ENCODE data around the gene NRG3. TPM values are rescaled to one million over a fixed set of nuclear protein-coding genes. Genes with fewer than 3 reads are reported as not detected.

NRG3 gene
- total RNA-seq, 2 experiments from 2014 or later = not detected

DNA sequence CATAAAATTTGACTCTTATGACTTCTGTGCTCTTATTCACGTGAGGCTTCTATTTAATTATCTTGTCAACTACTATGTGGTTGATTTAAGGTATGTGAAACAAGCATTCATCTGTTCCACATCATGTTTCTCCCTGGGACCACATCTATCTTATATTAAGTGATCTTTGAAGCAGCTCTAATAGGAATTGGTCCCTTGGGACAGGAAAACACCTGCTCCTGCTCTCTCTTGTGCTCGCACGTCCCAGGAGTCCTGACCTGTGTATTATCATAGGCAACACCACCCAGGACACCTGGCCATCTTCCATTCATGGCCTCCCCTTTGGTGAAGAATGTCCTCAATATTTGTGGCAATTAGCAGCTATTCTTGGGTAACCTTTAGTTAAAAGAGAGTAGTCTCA lies 269.2 kb downstream of the NRG3 start:
- ChIA-PET POLR2A (no interaction called here), CTCF (no interaction called here)
- Mint-ChIP-seq H3K27me3 (no peaks in the 10 kb centered on the region), H3K4me1 (no peaks in the 10 kb centered on the region), H3K27ac (no peak overlapping the region), H3K4me3 (no peak overlapping the region), H3K36me3 (ENCODE audit: low read depth) (no peaks in the 10 kb centered on the region), H3K9me3 (ENCODE audit: low read depth) (peaks cover 3% of the 10 kb centered on the region)
- intact Hi-C loops (cut with DNase I, micrococcal nuclease) = no loop called here
- DNase-seq = no peak
- no peak for ATAC-seq

GRCh38 chr10:82148764-82149163 lies 273.8 kb downstream of the NRG3 start:
- ChIA-PET POLR2A (interaction anchor here (0.7 kb wide), 1 partner anchor 503 kb away, joined by 3 read pairs; no protein-coding TSS in a partner anchor), CTCF (no interaction called here)
- no peak for ATAC-seq
- peaks cover 4% of the 10 kb centered on the region for H3K9me3 Mint-ChIP-seq (ENCODE audit: low read depth)
- no peaks in the 10 kb centered on the region for H3K4me1 Mint-ChIP-seq
- intact Hi-C loops (cut with DNase I, micrococcal nuclease) = no loop called here
- H3K36me3 Mint-ChIP-seq (ENCODE audit: low read depth) = no peaks in the 10 kb centered on the region
- DNase-seq = no peak
- no peak overlapping the region for H3K27ac Mint-ChIP-seq
- H3K4me3 Mint-ChIP-seq = no peak overlapping the region
- H3K27me3 Mint-ChIP-seq = no peaks in the 10 kb centered on the region

GRCh38 chr10:82149674-82150073 lies 274.7 kb downstream of the NRG3 start:
- POLR2A ChIA-PET = no interaction called here
- CTCF ChIA-PET = no interaction called here
- peaks cover 4% of the 10 kb centered on the region for H3K9me3 Mint-ChIP-seq (ENCODE audit: low read depth)
- H3K36me3 Mint-ChIP-seq (ENCODE audit: low read depth) = no peaks in the 10 kb centered on the region
- DNase-seq = no peak
- no peak overlapping the region for H3K4me3 Mint-ChIP-seq
- ATAC-seq = no peak
- no peaks in the 10 kb centered on the region for H3K4me1 Mint-ChIP-seq
- intact Hi-C loops (cut with DNase I, micrococcal nuclease) = no loop called here
- no peaks in the 10 kb centered on the region for H3K27me3 Mint-ChIP-seq
- H3K27ac Mint-ChIP-seq = no peak overlapping the region

DNA sequence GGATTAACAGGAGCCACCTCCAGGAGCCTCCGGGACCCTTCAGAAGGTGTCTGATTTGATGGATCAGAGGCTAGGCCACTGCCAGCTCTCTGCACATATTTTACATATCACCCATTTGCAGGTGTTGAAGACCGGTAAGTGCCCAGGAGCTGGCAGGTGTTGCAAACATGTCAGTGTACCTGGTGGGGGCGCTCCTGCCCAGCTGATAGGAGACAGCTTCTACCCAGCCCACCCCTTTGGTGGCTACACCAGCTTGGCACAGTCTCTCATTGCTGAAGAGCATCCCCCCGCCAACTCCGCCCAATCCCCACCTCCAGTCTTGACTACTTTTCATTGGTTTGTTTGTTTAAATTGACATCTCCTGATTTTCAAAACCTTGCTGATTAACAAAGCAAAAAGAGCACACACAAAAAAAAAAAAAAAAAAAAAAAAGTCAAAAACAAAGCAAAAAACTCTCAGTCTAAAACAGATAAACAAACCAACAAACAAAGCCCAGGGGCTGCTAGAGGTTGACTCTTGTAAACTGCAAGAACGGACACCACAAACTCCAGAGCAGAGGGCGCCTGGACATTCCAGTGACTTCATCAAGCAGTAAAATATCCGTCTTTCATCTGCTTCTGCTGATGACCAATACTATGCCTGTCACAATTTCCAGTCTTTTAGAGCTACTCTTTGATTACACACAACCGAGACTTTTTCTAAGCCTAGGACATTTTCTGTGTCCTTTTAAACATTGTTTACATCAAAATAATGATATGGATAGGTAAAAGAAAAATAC lies 275.3 kb downstream of the NRG3 start:
- H3K4me3 Mint-ChIP-seq = no peak overlapping the region
- ATAC-seq = no peak
- peak; percentile 27 for DNase-seq
- intact Hi-C loops (cut with DNase I, micrococcal nuclease) = no loop called here
- ChIA-PET POLR2A (no interaction called here), CTCF (no interaction called here)
- no peaks in the 10 kb centered on the region for H3K4me1 Mint-ChIP-seq
- peaks cover 4% of the 10 kb centered on the region for H3K9me3 Mint-ChIP-seq (ENCODE audit: low read depth)
- H3K27me3 Mint-ChIP-seq = no peaks in the 10 kb centered on the region
- no peak overlapping the region for H3K27ac Mint-ChIP-seq
- H3K36me3 Mint-ChIP-seq (ENCODE audit: low read depth) = no peaks in the 10 kb centered on the region

GRCh38 chr10:82160307-82160706 lies 285.3 kb downstream of the NRG3 start:
- Mint-ChIP-seq H3K27me3 (no peaks in the 10 kb centered on the region), H3K4me1 (no peaks in the 10 kb centered on the region), H3K27ac (no peak overlapping the region), H3K36me3 (ENCODE audit: low read depth) (no peaks in the 10 kb centered on the region), H3K9me3 (ENCODE audit: low read depth) (peaks cover 1% of the 10 kb centered on the region), H3K4me3 (no peak overlapping the region)
- no peak for DNase-seq
- POLR2A ChIA-PET = no interaction called here
- CTCF ChIA-PET = no interaction called here
- intact Hi-C loops (cut with DNase I, micrococcal nuclease) = no loop called here
- no peak for ATAC-seq

DNA sequence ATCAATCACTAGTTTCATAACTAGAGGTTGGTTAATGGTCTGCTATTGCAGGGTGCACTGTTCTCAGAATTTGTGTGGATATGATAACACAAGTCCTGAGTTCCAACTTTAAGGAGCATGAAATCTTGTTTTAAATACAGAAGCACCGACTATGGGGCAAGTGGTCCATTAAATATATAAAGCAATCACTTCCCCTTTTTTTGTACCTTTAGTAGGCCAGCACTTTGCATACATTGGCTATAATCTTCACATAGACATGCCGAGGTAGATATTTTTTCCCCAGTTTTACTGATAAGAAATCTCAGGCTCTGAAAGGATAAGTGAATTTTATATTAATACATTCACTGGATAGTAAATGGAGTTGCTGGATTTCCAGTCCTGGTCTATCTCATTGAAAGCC lies 286.3 kb downstream of the NRG3 start:
- ChIA-PET CTCF (no interaction called here), POLR2A (no interaction called here)
- Mint-ChIP-seq H3K27ac (no peak overlapping the region), H3K27me3 (no peaks in the 10 kb centered on the region), H3K4me1 (no peaks in the 10 kb centered on the region), H3K9me3 (ENCODE audit: low read depth) (peaks cover 1% of the 10 kb centered on the region), H3K36me3 (ENCODE audit: low read depth) (no peaks in the 10 kb centered on the region), H3K4me3 (no peak overlapping the region)
- no peak for DNase-seq
- intact Hi-C loops (cut with DNase I, micrococcal nuclease) = no loop called here
- ATAC-seq = no peak

DNA sequence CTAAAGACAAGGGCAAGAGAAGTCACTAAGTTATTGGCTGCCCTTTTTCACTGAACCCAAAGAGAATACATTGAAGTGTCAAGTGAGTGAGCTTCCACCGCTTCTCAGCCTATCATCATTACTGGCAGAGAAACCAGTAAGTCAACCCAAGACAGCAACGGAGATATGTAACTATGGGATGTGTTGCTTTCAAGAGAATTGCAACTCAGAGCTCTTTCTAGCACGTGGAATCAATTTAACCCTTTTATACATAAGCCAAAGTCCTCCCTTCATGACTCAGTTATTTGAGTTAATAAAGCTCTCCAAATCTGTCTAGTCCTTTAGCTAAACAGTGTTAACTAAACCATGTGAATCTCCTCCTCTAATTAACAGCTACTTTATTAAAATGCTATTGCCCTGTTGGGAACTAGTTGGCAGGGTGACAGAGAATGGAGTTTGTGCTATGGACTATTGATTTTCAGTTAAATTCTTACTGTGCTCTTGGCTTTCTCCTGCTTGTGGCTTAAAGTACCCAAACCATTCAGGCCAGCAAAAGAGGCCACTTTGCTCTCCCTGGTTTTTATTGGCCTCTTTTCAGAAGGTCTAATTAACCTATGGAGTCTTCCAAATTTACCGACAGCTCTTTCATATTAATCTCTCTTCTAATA lies 287.7 kb downstream of the NRG3 start:
- DNase-seq (no peak), ATAC-seq (no peak)
- peaks cover 1% of the 10 kb centered on the region for H3K9me3 Mint-ChIP-seq (ENCODE audit: low read depth)
- no peaks in the 10 kb centered on the region for H3K4me1 Mint-ChIP-seq
- no peaks in the 10 kb centered on the region for H3K27me3 Mint-ChIP-seq
- POLR2A ChIA-PET = no interaction called here
- no peaks in the 10 kb centered on the region for H3K36me3 Mint-ChIP-seq (ENCODE audit: low read depth)
- intact Hi-C loops (cut with DNase I, micrococcal nuclease) = no loop called here
- no peak overlapping the region for H3K27ac Mint-ChIP-seq
- no peak overlapping the region for H3K4me3 Mint-ChIP-seq
- CTCF ChIA-PET = no interaction called here

DNA sequence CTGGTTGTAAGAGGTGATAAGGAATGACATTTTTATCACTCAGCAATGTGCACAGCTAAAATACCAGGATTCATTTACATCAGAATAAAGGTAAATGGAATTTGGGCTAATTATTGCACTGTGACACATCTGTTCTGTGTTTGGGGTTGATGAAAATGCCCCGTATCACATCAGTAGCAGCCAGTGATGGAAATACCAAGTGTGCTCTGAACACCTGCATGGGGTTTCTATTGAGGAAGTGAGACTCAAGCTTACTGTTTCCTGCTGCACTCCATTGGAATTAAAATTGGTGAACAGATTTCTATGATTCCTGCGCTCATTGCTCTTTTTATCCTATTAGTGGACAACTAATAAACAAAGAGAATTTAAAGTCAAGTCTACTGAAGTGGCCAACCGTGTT lies 296.9 kb downstream of the NRG3 start:
- ChIA-PET POLR2A (no interaction called here), CTCF (no interaction called here)
- peaks cover 5% of the 10 kb centered on the region for H3K9me3 Mint-ChIP-seq (ENCODE audit: low read depth)
- no peaks in the 10 kb centered on the region for H3K4me1 Mint-ChIP-seq
- DNase-seq (no peak), ATAC-seq (no peak)
- no peaks in the 10 kb centered on the region for H3K36me3 Mint-ChIP-seq (ENCODE audit: low read depth)
- no peak overlapping the region for H3K27ac Mint-ChIP-seq
- no peaks in the 10 kb centered on the region for H3K27me3 Mint-ChIP-seq
- intact Hi-C loops (cut with DNase I, micrococcal nuclease) = no loop called here
- no peak overlapping the region for H3K4me3 Mint-ChIP-seq

GRCh38 chr10:82176587-82176986 lies 301.6 kb downstream of the NRG3 start:
- H3K27me3 Mint-ChIP-seq = no peaks in the 10 kb centered on the region
- H3K4me1 Mint-ChIP-seq = no peaks in the 10 kb centered on the region
- no peak for ATAC-seq
- no peak for DNase-seq
- H3K36me3 Mint-ChIP-seq (ENCODE audit: low read depth) = no peaks in the 10 kb centered on the region
- no peak overlapping the region for H3K4me3 Mint-ChIP-seq
- POLR2A ChIA-PET = no interaction called here
- peaks cover 4% of the 10 kb centered on the region for H3K9me3 Mint-ChIP-seq (ENCODE audit: low read depth)
- CTCF ChIA-PET = no interaction called here
- intact Hi-C loops (cut with DNase I, micrococcal nuclease) = no loop called here
- no peak overlapping the region for H3K27ac Mint-ChIP-seq

DNA sequence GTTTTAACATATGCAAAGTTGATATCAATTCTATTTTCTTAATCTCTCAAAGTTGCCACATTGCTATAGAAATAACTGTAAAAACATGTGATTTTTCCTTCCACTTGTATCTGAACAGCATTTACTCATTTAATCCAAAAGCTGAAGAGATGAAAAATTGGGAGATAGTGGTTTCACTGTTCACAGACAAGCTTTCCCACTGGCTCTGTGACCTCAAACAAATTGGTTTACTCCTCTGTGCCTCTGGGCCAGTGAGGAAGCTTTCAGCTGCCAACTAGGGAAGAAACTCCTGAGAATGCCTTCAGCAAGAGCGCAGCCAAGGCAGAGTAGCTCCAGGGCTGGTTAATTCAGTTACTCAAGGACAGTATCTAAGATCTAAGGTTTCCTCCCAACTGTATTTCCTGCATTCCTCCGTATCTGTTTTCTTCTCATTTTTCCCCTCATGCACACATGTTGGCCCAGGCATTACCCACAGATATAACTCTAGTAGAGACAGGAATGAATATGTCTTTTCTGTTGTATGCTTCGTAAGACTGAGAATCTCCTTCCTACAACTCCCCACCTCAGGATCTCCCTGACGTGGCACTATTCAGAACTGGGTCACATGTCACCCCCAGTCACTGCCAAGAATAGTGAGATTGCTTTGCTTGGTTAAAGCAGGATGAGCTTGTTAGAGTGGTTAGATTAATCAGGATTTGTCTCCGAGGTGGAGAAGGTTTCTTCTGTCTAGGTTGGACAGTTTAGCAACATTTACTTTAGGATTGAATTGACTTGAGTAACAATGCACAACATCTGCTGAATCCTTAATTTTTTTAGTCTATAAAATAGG lies 315.7 kb downstream of the NRG3 start:
- no peaks in the 10 kb centered on the region for H3K4me1 Mint-ChIP-seq
- no peak overlapping the region for H3K4me3 Mint-ChIP-seq
- H3K9me3 Mint-ChIP-seq (ENCODE audit: low read depth) = peaks cover 10% of the 10 kb centered on the region
- intact Hi-C loops (cut with DNase I, micrococcal nuclease) = no loop called here
- ATAC-seq (no peak), DNase-seq (no peak)
- no peak overlapping the region for H3K27ac Mint-ChIP-seq
- no peaks in the 10 kb centered on the region for H3K36me3 Mint-ChIP-seq (ENCODE audit: low read depth)
- H3K27me3 Mint-ChIP-seq = no peaks in the 10 kb centered on the region
- ChIA-PET CTCF (no interaction called here), POLR2A (no interaction called here)

GRCh38 chr10:82191653-82192052 lies 316.7 kb downstream of the NRG3 start:
- intact Hi-C loops (cut with DNase I, micrococcal nuclease) = no loop called here
- Mint-ChIP-seq H3K36me3 (ENCODE audit: low read depth) (no peaks in the 10 kb centered on the region), H3K9me3 (ENCODE audit: low read depth) (peaks cover 14% of the 10 kb centered on the region), H3K27ac (no peak overlapping the region), H3K27me3 (no peaks in the 10 kb centered on the region), H3K4me3 (no peak overlapping the region), H3K4me1 (no peaks in the 10 kb centered on the region)
- no peak for ATAC-seq
- ChIA-PET CTCF (no interaction called here), POLR2A (no interaction called here)
- DNase-seq = no peak

GRCh38 chr10:82192665-82193064 lies 317.7 kb downstream of the NRG3 start:
- H3K36me3 Mint-ChIP-seq (ENCODE audit: low read depth) = no peaks in the 10 kb centered on the region
- H3K4me1 Mint-ChIP-seq = no peaks in the 10 kb centered on the region
- DNase-seq (no peak), ATAC-seq (no peak)
- ChIA-PET CTCF (no interaction called here), POLR2A (no interaction called here)
- no peaks in the 10 kb centered on the region for H3K27me3 Mint-ChIP-seq
- intact Hi-C loops (cut with DNase I, micrococcal nuclease) = no loop called here
- no peak overlapping the region for H3K4me3 Mint-ChIP-seq
- H3K27ac Mint-ChIP-seq = no peak overlapping the region
- peaks cover 10% of the 10 kb centered on the region for H3K9me3 Mint-ChIP-seq (ENCODE audit: low read depth)

Data from activated CD4-positive, alpha-beta T cell treated with anti-CD3 and anti-CD28 coated beads for 36 hours (primary cell).